ENCODE results near the gene ARPC3. TPM values are rescaled to one million over a fixed set of nuclear protein-coding genes. Genes with fewer than 3 reads are reported as not detected.
"Not testable (repeated sequence)": the region's sequence is repeated elsewhere in the genome, so short reads cannot be mapped to it uniquely, and the experiment has no call there.

ARPC3 gene
- total and polyA plus RNA-seq, 8 donors = 53.1 to 167 (median 94.6) TPM

DNA sequence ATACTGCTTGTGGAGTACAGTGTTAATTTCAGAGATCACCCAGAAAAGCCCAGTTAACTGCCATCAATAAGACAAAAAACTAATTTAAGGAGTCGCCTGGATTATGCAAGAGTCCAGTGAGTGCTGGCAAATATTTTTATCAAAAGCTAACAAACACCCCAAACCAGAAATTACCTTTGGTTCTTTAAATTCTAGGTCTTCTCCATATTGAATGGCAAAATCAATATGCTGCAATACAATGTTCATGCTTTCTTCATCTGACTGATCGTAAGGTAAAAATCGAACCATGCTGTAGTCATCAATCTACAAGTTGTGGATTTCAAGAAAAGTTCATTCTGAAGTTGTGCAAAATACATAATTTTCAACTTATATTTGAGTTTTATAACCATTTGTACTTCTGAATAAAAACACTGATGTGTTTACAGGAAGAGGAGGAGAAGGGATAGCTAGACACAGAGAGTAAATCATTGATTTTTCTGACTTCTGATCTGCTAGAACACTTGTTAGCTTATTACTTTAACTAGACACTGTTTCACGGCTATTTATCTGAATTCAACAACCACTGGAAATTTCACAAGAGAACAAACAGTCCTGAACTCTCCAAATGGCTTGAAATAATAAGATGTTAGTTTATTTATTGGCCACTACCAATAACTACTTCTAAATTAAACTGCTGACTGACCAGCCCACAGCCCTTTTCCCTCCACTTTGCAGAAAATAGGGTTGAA, 3.6 kb upstream of the ARPC3 start:
- FAIRE-seq (no peak), ATAC-seq (no peak)
- 64 to 71% methylated on average over 4 of the region's 4 CpGs for WGBS, 2 donors

DNA sequence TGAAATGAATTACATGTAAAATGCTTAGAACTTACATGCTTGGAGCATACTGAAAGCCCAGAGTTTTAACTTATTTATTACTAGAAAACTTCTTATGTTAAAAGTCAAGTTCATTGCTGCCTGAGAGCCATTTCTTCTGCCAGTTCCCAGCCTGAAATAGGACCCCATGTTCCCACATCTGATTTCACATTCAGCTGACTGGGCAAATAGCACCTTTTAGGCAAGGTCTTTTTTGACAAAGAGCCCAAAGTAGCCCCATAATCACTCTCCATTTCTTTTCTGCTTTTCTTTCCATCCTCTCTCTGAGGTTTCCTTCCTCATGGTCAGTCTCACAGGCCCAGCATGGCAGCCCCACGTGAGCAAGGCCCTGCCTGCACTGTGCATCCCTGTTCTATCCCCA, 1.1 kb upstream of the ARPC3 start:
- no peak for TF ChIP-seq CTCF (IDR thresholded peaks at IDR 0.05)
- DNase-seq (no peak), FAIRE-seq (no peak), ATAC-seq (no peak)
- H3K4me1 ChIP-seq = peaks cover 0 to 9% (median 0%) of the 10 kb centered on the region in 3 donors
- peaks cover 0 to 19% (median 0%) of the 10 kb centered on the region in 3 donors for H3K36me3 ChIP-seq
- intact Hi-C loops (cut with DNase I) = no loop called here
- no peak overlapping the region for H3K4me3 ChIP-seq
- no peaks in the 10 kb centered on the region for H3K9me3 ChIP-seq
- H3K27ac ChIP-seq = no peak overlapping the region
- 75 to 88% methylated on average over 1 of the region's 1 CpG for WGBS, 2 donors
- no peaks in the 10 kb centered on the region for H3K27me3 ChIP-seq

More for the DNA sequence above, 3.6 kb upstream of the ARPC3 start:
- no peaks in the 10 kb centered on the region for H3K4me1 ChIP-seq
- no peak overlapping the region for H3K4me3 ChIP-seq
- no peaks in the 10 kb centered on the region for H3K27me3 ChIP-seq
- intact Hi-C loops (cut with DNase I) = no loop called here
- no peak for DNase-seq
- no peaks in the 10 kb centered on the region for H3K9me3 ChIP-seq
- H3K27ac ChIP-seq = no peak overlapping the region
- TF ChIP-seq CTCF (IDR thresholded peaks at IDR 0.05) = no peak
- peaks cover 0 to 19% (median 0%) of the 10 kb centered on the region in 3 donors for H3K36me3 ChIP-seq

- intact Hi-C loops (cut with DNase I) = no loop called here
- Histone ChIP-seq H3K27ac (no peak overlapping the region), H3K4me1 (peaks cover 0 to 9% (median 0%) of the 10 kb centered on the region in 3 donors), H3K4me3 (no peak overlapping the region), H3K27me3 (no peaks in the 10 kb centered on the region), H3K36me3 (peaks cover 0 to 24% (median 16%) of the 10 kb centered on the region in 3 donors), H3K9me3 (no peaks in the 10 kb centered on the region)
- no peak for ATAC-seq
- FAIRE-seq = no peak
- 94 to 100% methylated on average over 3 of the region's 3 CpGs for WGBS, 2 donors
- DNase-seq = no peak
- TF ChIP-seq CTCF (IDR thresholded peaks at IDR 0.05) = no peak
Observed at GRCh38 chr12:110444455-110444854, 5.7 kb downstream of the ARPC3 start.

- no peak for TF ChIP-seq CTCF (IDR thresholded peaks at IDR 0.05)
- intact Hi-C loops (cut with DNase I) = no loop called here
- Histone ChIP-seq H3K9me3 (no peaks in the 10 kb centered on the region), H3K4me3 (no peak overlapping the region), H3K27ac (no peak overlapping the region), H3K36me3 (peaks cover 3 to 39% (median 12%) of the 10 kb centered on the region in 3 donors), H3K4me1 (no peaks in the 10 kb centered on the region), H3K27me3 (no peaks in the 10 kb centered on the region)
- ATAC-seq (no peak), DNase-seq (no peak), FAIRE-seq (no peak)
- WGBS, 2 donors = 57 to 58% methylated on average over 2 of the region's 2 CpGs
Observed at GRCh38 chr12:110436231-110436630, 13.9 kb downstream of the ARPC3 start.

DNA sequence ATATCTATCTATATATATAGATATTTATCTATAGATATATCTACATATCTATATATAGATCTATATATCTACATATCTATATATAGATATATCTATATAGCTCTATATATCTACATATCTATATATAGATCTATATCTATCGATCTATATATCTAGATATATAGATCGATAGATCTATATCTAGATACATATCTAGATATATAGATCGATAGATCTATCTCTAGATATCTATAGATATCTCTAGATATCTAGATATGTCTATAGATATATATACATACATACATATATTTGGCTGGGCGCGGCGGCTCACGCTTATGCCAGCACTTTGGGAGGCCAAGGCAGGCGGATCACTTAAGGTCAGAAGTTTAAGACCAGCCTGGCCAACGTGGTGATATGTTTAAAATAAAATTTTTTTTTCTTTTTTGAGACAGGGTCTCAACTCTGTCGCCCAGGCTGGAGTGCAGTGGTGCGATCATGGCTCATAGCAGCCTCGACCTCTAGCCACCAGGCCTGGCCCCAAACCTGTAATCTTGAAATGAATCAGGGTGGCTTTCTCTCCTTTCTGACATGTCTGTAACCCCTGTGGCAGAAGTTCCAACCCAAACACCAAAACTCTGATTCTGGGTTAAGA, 18.1 kb downstream of the ARPC3 start:
- Histone ChIP-seq H3K9me3 (no peaks in the 10 kb centered on the region), H3K4me1 (no peaks in the 10 kb centered on the region), H3K36me3 (peaks cover 0 to 27% (median 5%) of the 10 kb centered on the region in 3 donors), H3K4me3 (peak overlapping the region in 3 of 4 donors; percentile 14 to 51 (median 44)), H3K27ac (peak overlapping the region in 2 of 4 donors; percentile 27 to 33), H3K27me3 (no peaks in the 10 kb centered on the region)
- intact Hi-C loops (cut with DNase I) = no loop called here
- peak; percentile 96 for FAIRE-seq
- ATAC-seq = peak in 1 of 4 donors; percentile 17
- no peak for DNase-seq
- TF ChIP-seq CTCF (IDR thresholded peaks at IDR 0.05) = no peak
- WGBS, 2 donors = 76% methylated on average over 12 of the region's 12 CpGs

DNA sequence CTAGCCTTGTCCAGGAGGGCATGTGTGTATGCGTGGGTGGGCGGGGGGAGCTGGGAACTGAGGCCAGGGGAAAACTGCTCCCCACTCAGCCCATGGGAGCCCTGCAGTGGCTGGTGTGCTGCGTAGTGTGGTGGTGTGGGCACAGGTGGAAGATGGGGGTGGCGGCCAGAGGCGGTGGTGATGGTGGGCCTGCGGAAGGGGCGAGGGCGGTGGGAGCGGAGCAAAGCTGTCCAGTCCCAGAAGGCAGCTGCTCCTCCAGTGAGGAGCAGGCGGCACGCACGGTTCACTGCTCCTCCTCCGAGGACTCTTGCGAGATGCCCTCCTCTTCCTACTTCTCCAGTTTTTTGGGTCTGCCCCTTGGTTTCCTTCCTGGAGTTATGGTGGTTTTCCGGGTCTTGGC, 20.5 kb downstream of the ARPC3 start:
- not testable (repeated sequence) for H3K36me3 ChIP-seq, ATAC-seq, H3K27me3 ChIP-seq, FAIRE-seq, H3K27ac ChIP-seq, H3K9me3 ChIP-seq, H3K4me1 ChIP-seq, H3K4me3 ChIP-seq
- DNase-seq = peak in 1 of 6 donors; percentile 61
- 87 to 91% methylated on average over 15 of the region's 15 CpGs for WGBS, 2 donors
- intact Hi-C loops (cut with DNase I) = loop anchor here (10.0 kb wide), 2 partner anchors 325 to 335 kb away; no protein-coding TSS in a partner anchor

Data from pancreas (tissue), 10 donors.